HG03039 (cell line): Measurements from ENCODE around the gene ADCY6.
"Not testable (repeated sequence)": the region's sequence is repeated elsewhere in the genome, so short reads cannot be mapped to it uniquely, and the experiment has no call there.

Experiments
- ATAC-seq: cut with Tn5 transposase; IDR thresholded peaks from one replicate; pipeline ENCODE4 v1.9.1; 2021; ENCODE audit warnings: mild to moderate bottlenecking, moderate library complexity; ENCODE audit not compliant: unreplicated experiment

Gene ADCY6

GRCh38 chr12:48764521-48764920 is 24.4 kb downstream of the ADCY6 start:
- no peak for ATAC-seq

GRCh38 chr12:48758737-48759136 is 30.2 kb downstream of the ADCY6 start:
- no peak for ATAC-seq

- no peak for ATAC-seq
These were observed 30.7 kb downstream of the ADCY6 start for GRCh38 chr12:48758186-48758585.

- ATAC-seq = no peak
These were observed 38.0 kb downstream of the ADCY6 start for GRCh38 chr12:48750769-48751356.

GRCh38 chr12:48750215-48750614 is 38.7 kb downstream of the ADCY6 start:
- ATAC-seq = no peak

GRCh38 chr12:48744251-48745008 is 44.5 kb downstream of the ADCY6 start:
- no peak for ATAC-seq

GRCh38 chr12:48739618-48740269 is 49.1 kb downstream of the ADCY6 start:
- no peak for ATAC-seq

- ATAC-seq = no peak
These were observed 52.4 kb downstream of the ADCY6 start for GRCh38 chr12:48736456-48736855.

GRCh38 chr12:48728807-48729206 is 60.1 kb downstream of the ADCY6 start:
- no peak for ATAC-seq

GRCh38 chr12:48720737-48721136 is 68.2 kb downstream of the ADCY6 start:
- ATAC-seq = not testable (repeated sequence)

- not testable (repeated sequence) for ATAC-seq
These were observed 68.7 kb downstream of the ADCY6 start for GRCh38 chr12:48720171-48720570.

- not testable (repeated sequence) for ATAC-seq
These were observed 69.9 kb downstream of the ADCY6 start for GRCh38 chr12:48719002-48719401.

GRCh38 chr12:48717252-48717695 is 71.6 kb downstream of the ADCY6 start:
- ATAC-seq = no peak

- peak; percentile 96 for ATAC-seq
These were observed 72.2 kb downstream of the ADCY6 start, which contains the start of gene CCNT1 for GRCh38 chr12:48716493-48717251. TSS of gene CCNT1 (minus strand) at chr12:48716707. CDS start at chr12:48716675, 32 bp downstream.
